GM13976 (cell line): Measurements from ENCODE around the gene CCDC71L.
"Not testable (repeated sequence)": the region's sequence is repeated elsewhere in the genome, so short reads cannot be mapped to it uniquely, and the experiment has no call there.

Source experiments
- DNase-seq: peaks from one replicate; pipeline ENCODE4 v3.0.0; 2012; ENCODE audit warnings: low spot score
- CTCF ChIP-seq: IDR thresholded peaks from 2 replicates; pipeline ENCODE4 v1.5.1; 2012; ENCODE audit warnings: borderline replicate concordance, mild to moderate bottlenecking; ENCODE audit not compliant: insufficient read depth; ENCODE audit errors: extremely low read depth, missing control alignments, control extremely low read depth
- in situ Hi-C: fragments of 300-500 bp; cut with MboI; formaldehyde crosslinking; loops from one replicate; pipeline ENCODE4 v1.12.0; 2022; ENCODE audit warnings: low sequenced_read_pairs, mixed read lengths, inconsistent platforms; ENCODE audit not compliant: unreplicated experiment

Gene CCDC71L

GRCh38 chr7:106681815-106682495 is 21.0 kb upstream of the CCDC71L start:
- in situ Hi-C loops: no loop called here
- no peak for DNase-seq
- no peak for TF ChIP-seq CTCF

- DNase-seq: peak; percentile 42
- in situ Hi-C loops: no loop called here
- no peak for TF ChIP-seq CTCF
These were observed 18.4 kb upstream of the CCDC71L start for GRCh38 chr7:106679153-106679931.

GRCh38 chr7:106678795-106679152 is 17.8 kb upstream of the CCDC71L start:
- DNase-seq: no peak
- no peak for TF ChIP-seq CTCF
- in situ Hi-C loops: no loop called here

GRCh38 chr7:106676506-106676905 is 15.5 kb upstream of the CCDC71L start:
- DNase-seq, in situ Hi-C loops: not testable (repeated sequence)

GRCh38 chr7:106673688-106674087 is 12.7 kb upstream of the CCDC71L start:
- DNase-seq, in situ Hi-C loops: not testable (repeated sequence)

GRCh38 chr7:106671930-106672329 is 11.0 kb upstream of the CCDC71L start:
- DNase-seq, in situ Hi-C loops: not testable (repeated sequence)

- DNase-seq: no peak
- in situ Hi-C loops: no loop called here
- TF ChIP-seq CTCF: no peak
These were observed 10.2 kb upstream of the CCDC71L start for GRCh38 chr7:106671160-106671559.

- no peak for TF ChIP-seq CTCF
- DNase-seq: no peak
- in situ Hi-C loops: no loop called here
These were observed 8.0 kb upstream of the CCDC71L start for GRCh38 chr7:106668861-106669524.
